Neural cell (in vitro differentiated cells): ENCODE data around the gene PLEKHN1. TPM values are rescaled to one million over a fixed set of nuclear protein-coding genes. Genes with fewer than 3 reads are reported as not detected.
A peak's percentile ranks its signal among the peaks of the same experiment; 100 is the strongest.

Source experiments
- H2AFZ ChIP-seq: fragments of 200-600, 300-800 bp; sonication (generic), shearing (Covaris generic); 2 replicates; pipeline ENCODE4 v1.6.0; 2014; ENCODE audit warnings: low read depth, mild to moderate bottlenecking, antibody characterized with exemption, low read length, moderate library complexity
- H3F3A ChIP-seq: fragments of 200-600 bp; shearing (Covaris generic); 2 replicates; pipeline ENCODE4 v1.6.1; 2016; ENCODE audit warnings: mild to moderate bottlenecking, moderate library complexity, mixed read lengths, antibody characterized with exemption, low read length; ENCODE audit not compliant: insufficient read depth, poor library complexity, severe bottlenecking
- H3K27ac ChIP-seq: fragments of 200-600, 300-800 bp; sonication (generic), shearing (Covaris generic); 2 replicates; pipeline ENCODE4 v1.5.1; 2014; ENCODE audit warnings: mild to moderate bottlenecking, low read length, moderate library complexity
- H3K27me3 ChIP-seq: fragments of 300-800, 200-600 bp; sonication (generic), shearing (Covaris generic); 2 replicates; pipeline ENCODE4 v1.6.0; 2014; ENCODE audit warnings: mild to moderate bottlenecking, low read depth, low read length, moderate library complexity; ENCODE audit not compliant: insufficient read depth
- H3K36me3 ChIP-seq: fragments of 300-800, 200-600 bp; sonication (generic), shearing (Covaris generic); 2 replicates; pipeline ENCODE4 v1.5.1; 2014; ENCODE audit warnings: mild to moderate bottlenecking, antibody characterized with exemption, low read length, moderate library complexity; ENCODE audit not compliant: insufficient read depth
- H3K4me2 ChIP-seq: fragments of 300-800, 200-600 bp; sonication (generic), shearing (Covaris generic); 2 replicates; pipeline ENCODE4 v1.6.0; 2014; ENCODE audit warnings: mild to moderate bottlenecking, low read length
- H3K4me3 ChIP-seq: fragments of 300-800, 200-600 bp; sonication (generic), shearing (Covaris generic); 2 replicates; pipeline ENCODE4 v1.5.1; 2014; ENCODE audit warnings: mild to moderate bottlenecking, low read length, moderate library complexity
- H3K79me2 ChIP-seq: fragments of 200-600 bp; shearing (Covaris generic); replicated peaks from 2 replicates; pipeline ENCODE4 v1.6.0; 2014; ENCODE audit warnings: mild to moderate bottlenecking, low read length, moderate library complexity; ENCODE audit not compliant: insufficient read depth
- H3K9ac ChIP-seq: fragments of 300-800, 200-600 bp; sonication (generic), shearing (Covaris generic); 2 replicates; pipeline ENCODE4 v1.6.1; 2016; ENCODE audit warnings: mild to moderate bottlenecking, low read length, mixed read lengths
- H3K9me2 ChIP-seq: fragments of 200-600 bp; shearing (Covaris generic); 2 replicates; pipeline ENCODE4 v1.6.1; 2016; ENCODE audit warnings: mild to moderate bottlenecking, low read length, mixed read lengths; ENCODE audit not compliant: insufficient read depth
- H3K9me3 ChIP-seq: fragments of 200-600, 300-800 bp; sonication (generic), shearing (Covaris generic); 2 replicates; pipeline ENCODE4 v1.6.1; 2016; ENCODE audit warnings: mild to moderate bottlenecking, mixed run types, low read length, moderate library complexity, mixed read lengths
- H4K20me1 ChIP-seq: fragments of 200-600 bp; shearing (Covaris generic); 2 replicates; pipeline ENCODE4 v1.6.1; 2016; ENCODE audit warnings: mild to moderate bottlenecking, mixed run types; ENCODE audit not compliant: insufficient read depth
- CTCF ChIP-seq: fragments of 450-650 bp; IDR thresholded peaks from 2 replicates; pipeline ENCODE4 v1.5.1; 2014; ENCODE audit warnings: antibody characterized with exemption, mild to moderate bottlenecking, moderate library complexity; ENCODE audit not compliant: poor library complexity, severe bottlenecking
- EP300 ChIP-seq: fragments of 450-650 bp; conservative IDR thresholded peaks from 2 replicates; pipeline ENCODE4 v1.6.1; 2014; ENCODE audit warnings: antibody characterized with exemption, mild to moderate bottlenecking, moderate library complexity; ENCODE audit not compliant: poor library complexity, severe bottlenecking
- EZH2 ChIP-seq: fragments of 200-600, 300-800 bp; shearing (Covaris generic), sonication (generic); IDR thresholded peaks from 2 replicates; pipeline ENCODE4 v1.6.1; 2014; ENCODE audit warnings: antibody characterized with exemption, low read length, borderline replicate concordance, mild to moderate bottlenecking; ENCODE audit not compliant: insufficient read depth, poor library complexity, severe bottlenecking
- MXI1 ChIP-seq: fragments of 450-650 bp; conservative IDR thresholded peaks from 2 replicates; pipeline ENCODE4 v1.6.1; 2014; ENCODE audit warnings: antibody characterized with exemption, mild to moderate bottlenecking; ENCODE audit not compliant: poor library complexity, severe bottlenecking
- POLR2AphosphoS5 ChIP-seq: IDR thresholded peaks from 2 replicates; pipeline ENCODE4 v1.6.1; 2012
- RAD21 ChIP-seq: fragments of 450-650 bp; conservative IDR thresholded peaks from 2 replicates; pipeline ENCODE4 v1.6.1; 2014; ENCODE audit warnings: antibody characterized with exemption, mild to moderate bottlenecking, moderate library complexity
- REST ChIP-seq: IDR thresholded peaks from 2 replicates; pipeline ENCODE4 v1.6.1; 2012; ENCODE audit warnings: borderline replicate concordance
- SMC3 ChIP-seq: fragments of 450-650 bp; conservative IDR thresholded peaks from 2 replicates; pipeline ENCODE4 v1.6.1; 2014; ENCODE audit warnings: antibody characterized with exemption, mild to moderate bottlenecking, moderate library complexity; ENCODE audit not compliant: poor library complexity
- TAF1 ChIP-seq: IDR thresholded peaks from 2 replicates; pipeline ENCODE4 v1.6.1; 2012; ENCODE audit warnings: low read depth
- polyA plus RNA-seq: library from polyadenylated mRNA; depleted of rRNA; stranded (reverse); fragments of >200 nt; gene quantifications from 2 replicates; pipeline ENCODE4 v1.2.3, GENCODE V29; 2014

The PLEKHN1 gene
- polyA plus RNA-seq, 1 donor from 2014 or later, result 1.1 TPM

GRCh38 chr1:920010-920409 lies 46.3 kb upstream of the PLEKHN1 start:
- TF ChIP-seq POLR2AphosphoS5 (no peak), CTCF (no peak), MXI1 (no peak), RAD21 (no peak), EP300 (no peak), TAF1 (no peak)
- Histone ChIP-seq H3K9me3 (no peaks in the 10 kb centered on the region), H2AFZ (no peak overlapping the region), H3K27me3 (peaks cover 27% of the 10 kb centered on the region), H3K27ac (no peak overlapping the region), H3K4me2 (no peak overlapping the region), H3K4me3 (peak overlapping the region; percentile 60), H3K9ac (peak overlapping the region; percentile 37), H3K36me3 (no peaks in the 10 kb centered on the region), H4K20me1 (no peaks in the 10 kb centered on the region), H3K79me2 (no peaks in the 10 kb centered on the region), H3K9me2 (no peaks in the 10 kb centered on the region), H3F3A (no peaks in the 10 kb centered on the region)

GRCh38 chr1:920521-920920 lies 45.8 kb upstream of the PLEKHN1 start:
- H3K4me3 ChIP-seq, result peak overlapping the region; percentile 60

GRCh38 chr1:921011-921837 lies 45.1 kb upstream of the PLEKHN1 start:
- Histone ChIP-seq H4K20me1 (no peaks in the 10 kb centered on the region), H3F3A (no peaks in the 10 kb centered on the region), H3K4me2 (peak overlapping the region; percentile 72), H2AFZ (no peak overlapping the region), H3K27me3 (peaks cover 38% of the 10 kb centered on the region), H3K9me3 (no peaks in the 10 kb centered on the region), H3K27ac (no peak overlapping the region), H3K9ac (peak overlapping the region; percentile 37), H3K4me3 (peak overlapping the region; percentile 60), H3K36me3 (no peaks in the 10 kb centered on the region), H3K79me2 (no peaks in the 10 kb centered on the region), H3K9me2 (no peaks in the 10 kb centered on the region)
- no peak for TF ChIP-seq MXI1
- peak; percentile 21 for TF ChIP-seq POLR2AphosphoS5
- no peak for TF ChIP-seq TAF1
- peak; percentile 58 for TF ChIP-seq CTCF
- TF ChIP-seq SMC3, result peak; percentile 58
- no peak for TF ChIP-seq REST
- TF ChIP-seq RAD21, result peak; percentile 42
- no peak for TF ChIP-seq EZH2

More at GRCh38 chr1:920521-920920, 45.8 kb upstream of the PLEKHN1 start:
- Histone ChIP-seq H3K27ac (no peak overlapping the region), H3F3A (no peaks in the 10 kb centered on the region), H3K9me3 (no peaks in the 10 kb centered on the region), H4K20me1 (no peaks in the 10 kb centered on the region), H3K9ac (peak overlapping the region; percentile 37), H3K36me3 (no peaks in the 10 kb centered on the region), H3K27me3 (peaks cover 31% of the 10 kb centered on the region), H3K4me2 (peak overlapping the region; percentile 72), H3K79me2 (no peaks in the 10 kb centered on the region), H2AFZ (no peak overlapping the region), H3K9me2 (no peaks in the 10 kb centered on the region)
- no peak for TF ChIP-seq POLR2AphosphoS5
